Measurements from ENCODE around the gene SUCLA2.
"Not testable (repeated sequence)": the region's sequence is repeated elsewhere in the genome, so short reads cannot be mapped to it uniquely, and the experiment has no call there.

The SUCLA2 gene

DNA sequence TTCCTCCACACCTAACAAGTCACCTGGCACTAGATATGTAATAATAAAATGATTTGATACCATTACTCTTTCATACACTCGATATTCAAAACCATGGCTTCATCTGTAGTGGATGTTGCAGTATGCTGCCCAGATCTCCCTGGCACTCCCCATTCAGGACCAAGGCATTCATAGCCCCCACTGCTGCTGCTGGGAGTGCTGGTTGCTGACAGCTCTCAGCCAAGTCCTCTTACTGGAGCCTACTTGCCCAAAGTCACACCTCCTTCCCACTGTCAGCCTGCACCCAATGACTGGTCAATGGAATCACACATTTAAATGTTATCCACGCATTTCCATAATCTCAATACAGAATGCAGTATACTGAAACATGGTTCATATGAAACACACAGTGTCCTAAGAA lies 3.7 kb downstream of the SUCLA2 start:
- in situ Hi-C loops (cut with HindIII; ENCODE audit: low sequenced_read_pairs) = no loop called here

DNA sequence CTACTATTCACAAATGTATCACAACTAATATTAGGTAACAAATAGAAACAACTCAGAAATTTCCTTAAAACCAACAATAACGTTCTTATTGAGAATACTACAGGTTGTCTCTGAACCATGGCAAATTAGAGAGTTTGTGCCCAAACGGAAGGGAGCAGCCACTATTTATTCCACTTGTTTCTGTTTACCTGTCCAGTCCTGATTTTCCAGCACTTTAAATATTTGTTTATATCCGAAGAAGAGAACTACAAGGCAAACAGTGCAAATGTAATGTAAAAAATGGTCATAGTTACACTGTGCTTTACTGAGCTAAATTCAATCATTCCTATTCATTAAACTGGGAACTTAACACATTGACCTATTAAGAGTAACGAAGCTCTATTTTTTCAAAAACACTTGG lies 9.2 kb downstream of the SUCLA2 start:
- in situ Hi-C loops (cut with HindIII; ENCODE audit: low sequenced_read_pairs) = no loop called here

DNA sequence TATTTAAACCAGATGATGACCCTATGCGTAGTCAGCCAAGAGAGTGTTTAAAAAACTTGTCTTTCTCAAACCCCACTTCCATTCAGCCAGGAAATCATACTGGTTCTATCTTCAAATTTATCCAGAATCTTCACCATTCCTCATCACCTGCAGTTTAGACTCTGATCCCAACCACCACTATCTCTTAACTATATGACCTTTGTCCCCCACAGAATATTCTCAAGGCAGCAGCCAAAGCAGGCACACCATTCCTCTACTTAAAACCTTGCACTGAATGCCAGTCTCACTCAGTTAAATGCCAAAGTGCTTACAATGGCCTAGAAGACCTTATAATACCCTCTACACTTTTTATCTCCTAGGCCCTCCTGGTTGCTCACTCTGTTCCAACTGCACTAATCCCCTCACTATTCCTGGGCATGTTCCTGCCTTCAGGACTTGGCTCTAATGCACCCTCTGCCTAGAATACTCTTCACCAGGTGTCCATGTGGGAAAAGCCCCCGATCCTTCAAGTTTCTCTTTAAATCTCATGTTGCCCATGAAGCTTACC lies 10.1 kb downstream of the SUCLA2 start:
- in situ Hi-C loops (cut with HindIII; ENCODE audit: low sequenced_read_pairs) = no loop called here

DNA sequence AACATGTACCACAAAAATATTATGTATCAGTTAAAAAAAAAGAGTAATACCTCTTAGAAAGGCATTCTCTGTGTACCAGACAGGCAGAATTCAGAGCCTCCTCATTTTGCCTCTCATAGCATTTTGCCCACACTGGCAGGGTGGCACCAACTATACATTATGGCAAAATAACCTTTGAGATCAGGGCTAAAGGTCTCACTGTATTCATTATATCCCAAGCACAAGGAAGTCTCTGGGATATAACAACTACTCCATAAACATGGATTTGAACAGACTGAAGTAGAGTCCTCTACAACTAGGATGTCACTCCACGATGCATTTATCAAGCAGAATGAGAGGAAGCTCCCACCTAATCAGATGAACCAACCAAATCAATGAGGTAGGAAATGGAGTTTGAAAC lies 10.6 kb downstream of the SUCLA2 start:
- in situ Hi-C loops (cut with HindIII; ENCODE audit: low sequenced_read_pairs) = no loop called here

DNA sequence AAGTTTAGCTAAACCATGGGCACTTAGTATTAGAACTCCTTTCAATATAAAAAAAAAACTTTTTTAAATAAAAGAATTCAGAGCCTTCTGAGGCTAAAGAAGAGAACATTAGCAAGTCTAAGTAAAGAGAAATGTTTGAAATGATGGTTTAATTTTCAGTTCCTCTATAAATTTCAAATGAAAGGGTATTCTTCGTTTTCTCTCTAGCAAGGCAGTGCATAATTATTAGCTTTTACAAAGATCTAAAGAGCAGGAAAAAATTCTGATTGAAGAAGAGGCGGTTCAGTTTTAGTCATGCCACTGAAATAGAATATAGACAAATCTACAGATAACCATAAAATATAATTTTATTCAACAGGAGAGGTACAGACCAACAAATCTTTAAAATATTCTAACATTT lies 18.0 kb downstream of the SUCLA2 start:
- in situ Hi-C loops (cut with HindIII; ENCODE audit: low sequenced_read_pairs) = no loop called here

DNA sequence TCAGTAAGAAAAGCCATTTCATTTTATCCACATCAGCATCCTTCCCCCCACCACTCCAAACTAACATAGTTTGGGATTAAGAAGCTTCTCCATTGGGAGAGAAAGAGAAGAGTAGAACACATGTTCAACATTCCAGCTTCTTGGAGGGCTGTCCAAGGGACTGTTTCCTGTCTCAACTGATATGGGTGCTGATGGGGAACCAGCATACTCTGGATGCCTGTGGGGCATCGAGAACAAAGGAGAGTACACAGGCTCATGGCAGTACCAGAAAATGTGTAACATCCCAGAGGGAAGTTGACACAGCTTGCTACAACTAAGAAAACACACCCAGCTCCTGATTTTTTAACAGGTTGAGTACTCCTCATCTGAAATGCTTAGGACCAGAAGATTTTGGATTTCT lies 24.7 kb downstream of the SUCLA2 start:
- in situ Hi-C loops (cut with HindIII; ENCODE audit: low sequenced_read_pairs) = no loop called here

DNA sequence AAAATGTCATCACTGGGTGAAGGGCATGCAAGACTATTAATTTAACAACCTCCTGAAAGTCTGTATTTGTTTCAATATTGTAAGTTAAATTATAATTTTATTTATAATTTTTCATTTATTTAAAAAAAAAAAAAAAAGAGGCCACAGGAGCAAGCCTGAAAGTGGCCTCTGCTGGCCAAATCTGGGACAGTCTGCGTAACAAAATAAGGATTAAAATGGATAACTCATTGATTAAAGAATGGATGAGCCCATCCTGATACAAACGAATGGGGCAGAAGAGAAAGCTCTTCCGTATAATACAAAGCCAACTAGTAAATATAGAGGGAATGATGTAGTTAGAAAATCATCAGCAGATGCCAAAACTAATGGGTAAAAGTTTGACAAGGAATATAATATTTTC lies 36.2 kb downstream of the SUCLA2 start:
- in situ Hi-C loops (cut with HindIII; ENCODE audit: low sequenced_read_pairs) = no loop called here

DNA sequence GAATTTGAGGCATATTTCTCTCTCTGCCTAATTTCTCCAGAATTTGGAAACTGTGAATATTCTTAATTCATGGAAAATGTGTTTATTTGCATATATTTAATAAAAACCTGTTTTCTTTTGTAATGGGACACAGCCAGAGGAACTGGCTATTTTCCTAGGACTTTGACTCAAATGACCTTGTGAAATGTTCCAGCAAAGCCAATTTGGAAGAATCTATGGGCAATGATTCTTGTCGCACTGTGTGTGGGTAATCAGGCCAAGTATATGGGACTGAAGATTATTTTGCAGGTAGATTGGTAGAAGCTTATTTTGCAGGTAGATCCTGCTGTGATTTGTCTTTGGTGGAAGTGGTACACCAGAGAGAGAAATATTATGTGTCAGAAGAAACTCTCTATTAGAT lies 38.8 kb downstream of the SUCLA2 start:
- in situ Hi-C loops (cut with HindIII; ENCODE audit: low sequenced_read_pairs) = no loop called here

DNA sequence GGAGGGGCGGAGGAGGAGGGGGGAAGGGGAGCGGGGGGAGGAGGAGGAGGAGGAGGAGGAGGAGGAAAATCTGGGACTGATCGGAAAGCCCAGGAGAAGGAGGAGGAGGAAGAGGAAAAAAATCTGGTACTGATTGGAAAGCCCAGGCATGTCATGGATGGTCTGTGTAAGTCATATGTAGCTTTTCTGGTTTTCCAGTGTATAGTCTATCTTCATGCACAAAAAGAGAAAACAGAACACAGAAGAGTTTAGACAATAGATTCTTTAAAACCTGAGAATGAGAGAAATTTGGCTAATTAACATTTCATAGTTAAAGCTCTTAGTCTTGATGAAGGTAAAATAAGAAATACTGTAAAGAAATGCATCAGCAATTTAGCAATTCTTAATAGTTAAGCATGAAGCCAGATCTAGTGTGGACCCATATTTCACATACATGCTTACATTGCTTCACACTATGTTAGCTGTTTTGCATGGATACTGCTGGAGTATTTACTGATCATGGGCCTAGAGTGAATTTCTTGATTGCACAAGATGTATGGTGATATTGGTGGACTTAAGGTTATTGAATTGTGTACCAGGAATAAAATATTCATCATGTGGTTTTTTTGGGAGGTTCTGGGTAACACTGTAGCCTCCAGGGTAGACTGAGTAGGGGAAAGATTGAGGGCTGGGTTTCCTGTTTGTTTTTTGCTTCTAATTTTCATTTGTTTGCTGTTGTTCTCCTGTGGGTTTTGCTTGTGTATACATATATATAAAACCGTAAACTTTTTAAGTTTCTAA lies 41.4 kb downstream of the SUCLA2 start:
- in situ Hi-C loops (cut with HindIII; ENCODE audit: low sequenced_read_pairs) = no loop called here

DNA sequence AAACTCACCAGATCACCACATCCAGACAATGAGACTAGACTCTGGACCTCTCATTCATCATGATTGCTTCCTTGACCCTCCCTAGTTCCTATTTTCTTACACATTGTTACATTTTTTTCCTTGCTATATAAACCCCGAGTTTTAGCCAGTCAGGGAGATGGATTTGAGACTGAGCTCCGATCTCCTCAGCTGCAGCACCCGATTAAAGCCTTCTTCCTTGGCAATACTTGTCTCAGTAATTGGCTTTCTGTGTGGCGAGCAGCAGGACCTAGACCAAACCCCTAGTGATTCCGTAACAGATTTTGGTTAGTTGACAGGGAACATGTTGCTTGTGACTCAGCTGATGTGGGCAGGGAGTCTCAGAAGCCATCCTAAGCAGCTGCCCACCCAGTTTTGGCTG lies 44.0 kb downstream of the SUCLA2 start:
- in situ Hi-C loops (cut with HindIII; ENCODE audit: low sequenced_read_pairs) = no loop called here

DNA sequence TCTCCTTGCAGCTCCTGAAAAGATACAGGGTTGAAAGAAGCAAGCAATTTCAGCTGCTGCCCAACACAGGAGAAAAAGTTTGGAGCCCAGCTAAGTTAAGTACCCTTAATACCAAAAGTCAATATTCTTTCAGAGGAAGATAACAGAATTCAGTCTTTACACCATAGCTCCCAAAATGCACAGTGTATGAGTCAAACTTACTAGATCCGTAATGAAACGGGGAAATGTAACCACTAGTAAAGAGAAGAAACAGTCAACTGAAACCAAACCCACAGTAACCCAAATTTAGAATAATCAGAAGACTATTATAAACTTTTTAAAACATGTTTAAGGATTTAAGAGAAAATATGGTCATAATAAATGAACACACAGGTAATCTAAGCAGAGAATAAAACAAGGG lies 45.2 kb downstream of the SUCLA2 start:
- in situ Hi-C loops (cut with HindIII; ENCODE audit: low sequenced_read_pairs) = no loop called here

DNA sequence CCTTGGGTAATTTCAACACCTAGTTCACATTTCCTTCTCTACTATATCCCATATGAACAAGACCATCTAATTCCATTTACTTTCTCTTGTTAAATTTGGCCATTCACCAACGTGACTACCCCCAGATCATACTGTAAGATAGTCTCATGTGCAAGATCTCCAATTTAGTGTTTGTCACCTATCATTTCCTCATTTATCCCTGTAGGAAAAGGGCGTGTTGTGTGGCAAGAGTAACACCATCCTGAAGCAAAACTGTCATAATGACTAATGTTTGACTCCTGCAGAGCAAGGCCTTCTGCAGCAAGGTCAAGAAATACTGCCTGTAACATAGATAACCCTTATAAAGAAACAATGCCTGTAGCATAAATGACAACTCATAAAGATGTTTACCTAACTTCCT lies 51.3 kb downstream of the SUCLA2 start:
- in situ Hi-C loops (cut with HindIII; ENCODE audit: low sequenced_read_pairs) = no loop called here

DNA sequence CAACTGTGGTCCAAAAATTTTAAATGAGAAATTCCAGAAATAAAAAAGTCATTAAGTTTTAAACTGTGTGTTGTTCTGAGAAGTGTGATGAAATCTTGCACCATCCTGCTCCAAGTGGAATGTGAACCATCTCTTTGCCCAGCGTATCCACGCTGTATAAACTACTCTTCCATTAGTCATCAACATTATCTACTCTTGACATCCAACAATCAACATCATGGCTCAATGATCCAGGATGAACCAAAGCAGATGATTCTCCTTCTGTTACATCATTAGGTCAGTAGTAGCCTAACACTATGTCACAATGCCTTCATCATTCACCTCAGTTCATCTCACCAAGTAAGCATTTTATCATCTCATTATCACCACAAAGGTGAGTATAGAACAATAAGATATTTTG lies 55.3 kb downstream of the SUCLA2 start:
- in situ Hi-C loops (cut with HindIII; ENCODE audit: low sequenced_read_pairs) = no loop called here

DNA sequence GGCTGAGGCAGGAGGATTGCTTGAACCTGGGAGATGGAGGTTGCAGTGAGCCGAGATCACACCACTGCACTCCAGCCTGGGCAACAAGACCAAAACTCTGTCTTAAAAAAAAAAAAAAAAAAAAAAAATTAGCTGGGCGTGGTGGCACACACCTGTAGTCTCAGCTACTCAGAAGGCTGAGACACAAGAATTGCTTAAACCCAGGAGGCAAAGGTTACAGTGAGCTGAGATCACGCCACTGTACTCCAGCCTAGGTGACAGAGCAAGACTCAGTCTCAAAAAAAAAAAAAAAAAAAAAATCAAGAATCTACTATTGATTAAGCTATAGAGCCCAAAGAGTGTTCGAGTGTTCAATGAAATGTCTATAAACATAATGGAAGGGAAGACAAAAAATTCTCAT lies 55.9 kb downstream of the SUCLA2 start:
- in situ Hi-C loops (cut with HindIII; ENCODE audit: low sequenced_read_pairs) = not testable (repeated sequence)

DNA sequence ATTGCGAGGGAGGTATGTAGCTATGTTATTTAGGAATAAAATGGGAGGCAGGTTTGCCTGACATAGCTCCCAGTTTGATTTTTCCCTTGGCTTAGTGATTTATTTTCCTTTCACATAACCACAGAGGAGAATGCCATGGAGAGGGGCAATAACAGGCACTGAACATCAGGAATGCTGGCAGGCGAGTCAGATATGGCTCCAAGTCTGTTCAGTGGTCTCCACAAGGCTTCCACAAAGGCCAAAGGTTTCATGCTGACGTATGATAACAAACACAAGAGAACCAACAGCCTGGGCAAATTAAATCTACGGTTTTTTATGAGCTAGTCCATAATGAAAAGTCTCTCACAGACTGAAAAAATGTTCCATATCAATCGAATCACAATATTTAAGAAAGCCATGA lies 66.7 kb downstream of the SUCLA2 start:
- in situ Hi-C loops (cut with HindIII; ENCODE audit: low sequenced_read_pairs) = no loop called here

DNA sequence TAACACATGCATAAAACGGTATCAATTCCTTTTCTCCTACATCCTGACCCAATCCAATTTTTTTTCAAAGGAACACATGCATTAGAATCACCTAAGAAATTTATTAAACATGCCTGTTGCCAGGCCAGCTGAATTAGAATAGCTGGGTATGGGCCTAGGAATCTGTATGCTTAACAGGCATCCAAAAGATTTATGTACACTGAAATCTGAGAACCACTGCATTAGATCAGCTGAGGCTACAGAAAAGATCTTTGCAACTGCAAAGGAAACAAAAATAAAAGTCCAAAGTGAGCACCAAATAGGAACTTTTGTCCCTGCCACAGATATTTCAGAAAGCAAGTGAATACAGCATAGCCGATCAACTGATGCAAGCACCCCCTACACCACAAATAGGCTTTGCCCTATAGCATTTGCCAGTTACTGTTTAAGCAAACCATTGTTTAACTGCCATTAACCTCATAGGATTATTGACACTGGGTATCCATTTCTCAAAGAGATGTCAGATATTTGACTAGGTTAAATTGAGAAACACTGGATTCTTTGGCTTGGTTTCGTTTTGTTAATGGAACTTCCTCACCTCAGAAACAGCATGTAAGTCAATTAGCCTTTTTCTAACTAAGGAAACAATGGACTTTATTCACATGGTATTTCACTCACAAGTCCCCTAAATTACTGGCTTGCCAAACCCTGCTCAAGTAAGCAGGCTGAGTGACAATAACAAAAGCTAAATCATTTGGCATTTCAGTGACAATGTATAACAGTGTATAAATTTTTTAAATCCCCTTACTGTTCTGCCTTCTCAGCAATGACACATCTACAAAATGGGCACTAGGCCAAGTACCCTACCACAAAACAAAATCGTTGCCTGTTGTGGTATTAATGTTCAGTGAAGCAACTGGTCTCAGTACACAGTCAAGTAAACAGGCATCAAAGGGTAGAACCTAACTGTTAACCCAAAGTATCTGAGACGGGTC lies 67.8 kb downstream of the SUCLA2 start:
- in situ Hi-C loops (cut with HindIII; ENCODE audit: low sequenced_read_pairs) = no loop called here

DNA sequence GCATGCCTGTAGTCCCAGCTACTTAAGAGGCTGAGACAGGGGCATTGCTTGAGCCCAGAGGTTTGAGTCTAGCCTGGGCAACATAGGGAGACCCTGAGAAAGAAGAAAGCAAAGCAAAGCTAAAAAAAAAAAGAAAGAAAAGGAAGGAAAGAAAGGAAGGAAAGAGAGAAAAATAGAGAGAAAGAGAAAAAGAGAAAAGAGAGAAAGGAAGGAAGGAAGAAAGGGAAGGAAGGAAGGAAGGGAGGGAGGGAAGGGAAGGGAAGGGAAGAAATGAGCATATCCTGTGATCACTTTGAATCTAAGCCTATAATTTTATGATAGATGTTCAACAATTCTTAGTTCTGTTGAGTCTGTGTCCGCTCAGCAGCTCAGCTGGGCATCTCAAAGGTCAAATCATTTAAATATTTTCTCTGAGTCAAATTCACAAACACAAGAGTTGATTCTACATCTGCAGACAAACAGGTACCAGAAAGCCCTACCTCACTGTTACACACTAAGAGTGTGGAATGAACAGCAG lies 70.4 kb downstream of the SUCLA2 start:
- in situ Hi-C loops (cut with HindIII; ENCODE audit: low sequenced_read_pairs) = no loop called here

DNA sequence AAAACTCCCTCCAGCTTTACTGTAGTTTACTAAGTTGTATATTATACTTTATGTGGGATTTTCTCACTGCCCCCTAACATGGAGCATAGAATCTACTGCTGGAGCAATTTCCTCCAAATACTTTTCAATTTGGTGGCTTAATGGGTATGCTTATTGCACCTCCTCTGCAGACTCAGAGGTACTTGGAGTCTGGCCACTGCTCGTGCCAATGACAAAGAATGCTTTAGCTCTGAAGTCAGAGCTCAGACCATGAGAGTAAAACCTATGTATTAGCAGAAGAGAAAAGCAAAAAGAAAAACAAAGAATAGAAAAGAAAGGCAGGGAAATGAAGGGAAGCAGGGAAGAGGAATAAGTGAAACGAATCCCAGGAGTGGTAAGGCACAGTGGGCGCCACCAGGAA lies 71.9 kb downstream of the SUCLA2 start:
- in situ Hi-C loops (cut with HindIII; ENCODE audit: low sequenced_read_pairs) = no loop called here

DNA sequence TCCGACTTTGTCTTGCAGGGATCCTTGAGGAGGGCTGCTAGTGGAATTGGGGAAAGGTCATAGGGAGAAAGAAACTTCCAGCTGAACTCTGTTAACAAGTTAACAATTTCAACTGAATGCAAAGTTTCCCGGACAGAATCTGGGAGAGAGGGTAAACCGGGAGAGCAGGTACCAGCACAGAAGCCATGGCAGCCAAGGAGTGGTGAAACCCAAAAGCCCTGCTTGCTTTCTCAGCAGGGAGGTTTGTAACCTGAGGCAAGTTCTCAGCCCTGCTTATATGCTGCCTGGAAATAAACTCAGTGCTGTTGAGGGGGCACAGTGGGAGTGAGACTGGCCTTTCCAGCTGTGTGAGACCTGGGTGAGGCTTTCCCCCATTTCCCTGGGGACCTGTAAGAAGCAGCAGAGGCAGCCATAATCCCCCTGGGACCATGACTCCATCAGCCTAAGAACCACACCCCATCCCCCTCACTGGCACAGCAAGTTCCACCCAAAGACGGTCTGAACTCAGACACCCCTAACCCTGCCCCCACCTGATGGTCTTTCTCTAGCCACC lies 84.0 kb downstream of the SUCLA2 start:
- in situ Hi-C loops (cut with HindIII; ENCODE audit: low sequenced_read_pairs) = no loop called here

DNA sequence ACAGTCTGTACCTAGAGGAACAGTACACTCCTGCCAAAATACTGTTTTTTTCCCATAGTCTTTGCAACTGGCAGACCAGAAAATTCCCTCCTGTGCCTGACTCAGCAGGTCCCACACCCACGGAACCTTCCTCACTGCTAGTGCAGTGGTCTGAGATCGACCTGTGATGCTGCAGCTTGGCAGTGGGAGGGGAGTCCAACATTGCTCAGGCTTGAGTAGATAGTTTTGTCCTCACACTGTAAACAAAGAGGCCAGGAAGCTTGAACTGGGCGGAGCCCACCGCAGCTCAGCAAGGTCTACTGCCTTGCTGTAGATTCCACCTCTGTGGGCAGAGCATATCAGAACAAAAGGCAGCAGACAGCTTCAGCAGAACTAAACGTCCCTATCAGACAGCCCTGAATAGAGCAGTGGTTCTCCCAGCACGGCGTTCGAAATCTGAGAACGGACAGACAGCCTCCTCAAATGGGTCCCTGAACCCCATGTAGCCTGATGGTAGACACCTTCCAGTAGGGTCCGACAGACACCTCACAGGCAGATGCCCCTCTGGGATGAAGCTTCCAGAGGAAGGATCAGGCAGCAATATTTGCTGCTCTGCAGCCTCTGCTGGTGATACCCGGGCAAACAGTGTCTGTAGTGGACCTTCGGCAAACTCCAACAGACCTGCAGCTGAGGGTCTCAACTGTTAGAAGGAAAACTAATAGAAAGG lies 92.7 kb downstream of the SUCLA2 start:
- in situ Hi-C loops (cut with HindIII; ENCODE audit: low sequenced_read_pairs) = no loop called here

DNA sequence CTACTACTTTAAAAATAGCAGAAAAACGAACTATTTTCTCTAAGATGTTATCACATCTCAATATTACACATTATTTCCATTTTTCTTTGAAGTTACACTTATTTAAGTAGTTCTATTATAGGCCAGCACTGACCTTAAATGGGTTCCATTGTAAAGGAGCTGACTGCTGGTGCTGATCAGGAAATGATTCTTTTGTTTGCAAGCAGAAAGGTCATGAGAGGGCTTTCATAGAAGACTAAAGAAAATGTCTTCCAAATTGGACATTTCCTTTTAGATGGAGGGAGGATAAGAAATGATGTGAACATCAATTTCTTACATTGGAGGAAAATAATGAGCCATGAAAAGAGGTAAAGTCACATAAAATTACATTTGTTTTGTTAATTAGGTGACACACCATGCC lies 96.2 kb downstream of the SUCLA2 start:
- in situ Hi-C loops (cut with HindIII; ENCODE audit: low sequenced_read_pairs) = no loop called here
